ENCODE measurements around the gene MUSK. TPM values are rescaled to one million over a fixed set of nuclear protein-coding genes. Genes with fewer than 3 reads are reported as not detected.

Gene MUSK
- total RNA-seq, 5 donors from 2014 or later (not counting 1 experiment from before 2014, with no cell fraction given), result not detected

- CTCF ChIA-PET, result no interaction called here
- WGBS (ENCODE audit: insufficient coverage), result no CpG with 5 or more reads among the region's 2 CpGs
- no peak for ATAC-seq (replicated peaks in 1 of 4)
These were observed 130.8 kb downstream of the MUSK start for GRCh38 chr9:110799396-110799795.

GRCh38 chr9:110801426-110801825 is 132.8 kb downstream of the MUSK start:
- H3K9me3 Mint-ChIP-seq, result peaks cover 0 to 4% (median 0%) of the 10 kb centered on the region in 3 donors
- POLR2A ChIA-PET, result no interaction called here
- H3K36me3 Mint-ChIP-seq, result no peaks in the 10 kb centered on the region

More at GRCh38 chr9:110799396-110799795, 130.8 kb downstream of the MUSK start:
- no peaks in the 10 kb centered on the region for H3K9me3 ChIP-seq
- no peak overlapping the region for H3K4me3 ChIP-seq (ENCODE audit: control insufficient read depth in 1 of 2, extremely low read depth in 1 of 2, low read length in 1 of 2)
- no peaks in the 10 kb centered on the region for H3K4me1 Mint-ChIP-seq
- no peaks in the 10 kb centered on the region for H3K36me3 ChIP-seq (ENCODE audit: control insufficient read depth in 2 of 2, extremely low read depth in 1 of 2, insufficient read depth in 1 of 2, low read length in 1 of 2)
- H3K4me3 Mint-ChIP-seq, result no peak overlapping the region
- POLR2A ChIA-PET, result no interaction called here
- H3K27me3 Mint-ChIP-seq, result no peaks in the 10 kb centered on the region
- H3K4me1 ChIP-seq (ENCODE audit: control insufficient read depth in 1 of 2, extremely low read depth in 1 of 2, insufficient read depth in 2 of 2, low read length in 2 of 2), result no peaks in the 10 kb centered on the region
- no peaks in the 10 kb centered on the region for H3K36me3 Mint-ChIP-seq
- no peak overlapping the region for H3K27ac Mint-ChIP-seq
- H3K9me3 Mint-ChIP-seq, result peaks cover 0 to 4% (median 0%) of the 10 kb centered on the region in 3 donors
- DNase-seq, result no peak
- H3K27me3 ChIP-seq (replicated peaks in 1 of 2; ENCODE audit: control insufficient read depth in 2 of 2, extremely low read depth in 1 of 2, insufficient read depth in 2 of 2, low read length in 1 of 2), result no peaks in the 10 kb centered on the region
- H3K27ac ChIP-seq (ENCODE audit: low read length), result no peak overlapping the region

DNA sequence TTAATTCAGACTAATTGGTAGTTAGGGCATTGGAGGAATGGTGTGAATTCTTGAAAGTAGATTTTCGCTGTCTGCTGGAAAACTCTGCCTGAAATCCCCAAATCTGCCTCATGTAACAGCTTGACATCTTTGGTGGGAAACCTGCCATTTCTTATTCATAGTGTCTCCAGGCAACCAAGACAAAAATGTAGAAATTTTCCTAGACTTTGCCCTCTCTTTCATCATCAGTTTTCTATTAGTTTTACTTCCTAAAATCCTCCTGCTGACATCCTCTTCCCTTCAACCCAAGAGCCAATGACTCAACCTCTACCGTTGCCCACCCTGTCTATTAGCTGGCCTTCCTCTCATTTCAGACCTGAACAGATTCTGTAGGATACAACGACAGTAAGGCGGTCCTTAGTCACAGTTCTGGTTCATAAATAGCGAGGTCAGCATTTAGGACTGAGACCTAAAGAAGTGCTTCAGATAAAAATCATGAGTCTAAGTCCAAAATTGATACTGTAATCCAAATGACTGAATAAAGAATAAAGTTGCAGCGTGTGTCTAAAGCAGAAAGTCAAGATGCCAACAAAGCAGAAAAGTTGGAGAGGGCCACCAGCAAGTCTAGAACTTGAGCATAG is 133.9 kb downstream of the MUSK start:
- Histone ChIP-seq H3K9me3 (no peaks in the 10 kb centered on the region), H3K36me3 (ENCODE audit: control insufficient read depth in 2 of 2, extremely low read depth in 1 of 2, insufficient read depth in 1 of 2, low read length in 1 of 2) (no peaks in the 10 kb centered on the region), H3K27me3 (replicated peaks in 1 of 2; ENCODE audit: control insufficient read depth in 2 of 2, extremely low read depth in 1 of 2, insufficient read depth in 2 of 2, low read length in 1 of 2) (no peaks in the 10 kb centered on the region), H3K27ac (ENCODE audit: low read length) (no peak overlapping the region), H3K4me1 (ENCODE audit: control insufficient read depth in 1 of 2, extremely low read depth in 1 of 2, insufficient read depth in 2 of 2, low read length in 2 of 2) (no peaks in the 10 kb centered on the region), H3K4me3 (ENCODE audit: control insufficient read depth in 1 of 2, extremely low read depth in 1 of 2, low read length in 1 of 2) (no peak overlapping the region)
- CTCF ChIA-PET, result no interaction called here
- Mint-ChIP-seq H3K4me3 (no peak overlapping the region), H3K27ac (no peak overlapping the region), H3K4me1 (no peaks in the 10 kb centered on the region), H3K27me3 (no peaks in the 10 kb centered on the region), H3K9me3 (peaks cover 0 to 4% (median 0%) of the 10 kb centered on the region in 3 donors), H3K36me3 (no peaks in the 10 kb centered on the region)
- no peak for DNase-seq
- POLR2A ChIA-PET, result no interaction called here
- ATAC-seq (replicated peaks in 1 of 4), result no peak
- WGBS (ENCODE audit: insufficient coverage), result 74% methylated on average over 5 of the region's 6 CpGs

More at GRCh38 chr9:110801426-110801825, 132.8 kb downstream of the MUSK start:
- H3K4me3 ChIP-seq (ENCODE audit: control insufficient read depth in 1 of 2, extremely low read depth in 1 of 2, low read length in 1 of 2), result no peak overlapping the region
- no peaks in the 10 kb centered on the region for H3K4me1 ChIP-seq (ENCODE audit: control insufficient read depth in 1 of 2, extremely low read depth in 1 of 2, insufficient read depth in 2 of 2, low read length in 2 of 2)
- CTCF ChIA-PET, result no interaction called here
- H3K9me3 ChIP-seq, result no peaks in the 10 kb centered on the region
- DNase-seq, result no peak
- Mint-ChIP-seq H3K4me1 (no peaks in the 10 kb centered on the region), H3K27me3 (no peaks in the 10 kb centered on the region), H3K27ac (no peak overlapping the region), H3K4me3 (no peak overlapping the region)
- no CpG with 5 or more reads among the region's 1 CpG for WGBS (ENCODE audit: insufficient coverage)
- H3K27me3 ChIP-seq (replicated peaks in 1 of 2; ENCODE audit: control insufficient read depth in 2 of 2, extremely low read depth in 1 of 2, insufficient read depth in 2 of 2, low read length in 1 of 2), result no peaks in the 10 kb centered on the region
- H3K36me3 ChIP-seq (ENCODE audit: control insufficient read depth in 2 of 2, extremely low read depth in 1 of 2, insufficient read depth in 1 of 2, low read length in 1 of 2), result no peaks in the 10 kb centered on the region
- H3K27ac ChIP-seq (ENCODE audit: low read length), result no peak overlapping the region
- no peak for ATAC-seq (replicated peaks in 1 of 4)

GRCh38 chr9:110807956-110808598 is 139.5 kb downstream of the MUSK start:
- Histone ChIP-seq H3K4me1 (ENCODE audit: control insufficient read depth in 1 of 2, extremely low read depth in 1 of 2, insufficient read depth in 2 of 2, low read length in 2 of 2) (no peaks in the 10 kb centered on the region), H3K9me3 (no peaks in the 10 kb centered on the region), H3K4me3 (ENCODE audit: control insufficient read depth in 1 of 2, extremely low read depth in 1 of 2, low read length in 1 of 2) (no peak overlapping the region), H3K36me3 (ENCODE audit: control insufficient read depth in 2 of 2, extremely low read depth in 1 of 2, insufficient read depth in 1 of 2, low read length in 1 of 2) (no peaks in the 10 kb centered on the region), H3K27me3 (replicated peaks in 1 of 2; ENCODE audit: control insufficient read depth in 2 of 2, extremely low read depth in 1 of 2, insufficient read depth in 2 of 2, low read length in 1 of 2) (no peaks in the 10 kb centered on the region), H3K27ac (ENCODE audit: low read length) (no peak overlapping the region)
- Mint-ChIP-seq H3K36me3 (no peaks in the 10 kb centered on the region), H3K9me3 (no peaks in the 10 kb centered on the region), H3K4me3 (no peak overlapping the region), H3K27ac (no peak overlapping the region), H3K27me3 (peaks cover 0 to 2% of the 10 kb centered on the region in 2 donors), H3K4me1 (no peaks in the 10 kb centered on the region)
- DNase-seq (no peak), ATAC-seq (replicated peaks in 1 of 4) (no peak)
- POLR2A ChIA-PET, result no interaction called here
- CTCF ChIA-PET, result no interaction called here
- no CpG with 5 or more reads among the region's 6 CpGs for WGBS (ENCODE audit: insufficient coverage)

GRCh38 chr9:110808599-110808980 is 140.0 kb downstream of the MUSK start:
- peaks cover 0 to 2% of the 10 kb centered on the region in 2 donors for H3K27me3 Mint-ChIP-seq

GRCh38 chr9:110809038-110809595 is 140.5 kb downstream of the MUSK start:
- Mint-ChIP-seq H3K27me3 (peaks cover 0 to 2% of the 10 kb centered on the region in 2 donors), H3K4me3 (no peak overlapping the region), H3K9me3 (peaks cover 0 to 4% (median 0%) of the 10 kb centered on the region in 3 donors), H3K27ac (no peak overlapping the region), H3K36me3 (no peaks in the 10 kb centered on the region), H3K4me1 (no peaks in the 10 kb centered on the region)
- Histone ChIP-seq H3K4me3 (ENCODE audit: control insufficient read depth in 1 of 2, extremely low read depth in 1 of 2, low read length in 1 of 2) (no peak overlapping the region), H3K9me3 (no peaks in the 10 kb centered on the region), H3K36me3 (ENCODE audit: control insufficient read depth in 2 of 2, extremely low read depth in 1 of 2, insufficient read depth in 1 of 2, low read length in 1 of 2) (no peaks in the 10 kb centered on the region), H3K4me1 (ENCODE audit: control insufficient read depth in 1 of 2, extremely low read depth in 1 of 2, insufficient read depth in 2 of 2, low read length in 2 of 2) (no peaks in the 10 kb centered on the region), H3K27me3 (replicated peaks in 1 of 2; ENCODE audit: control insufficient read depth in 2 of 2, extremely low read depth in 1 of 2, insufficient read depth in 2 of 2, low read length in 1 of 2) (no peaks in the 10 kb centered on the region), H3K27ac (ENCODE audit: low read length) (no peak overlapping the region)
- ChIA-PET CTCF (no interaction called here), POLR2A (no interaction called here)
- DNase-seq (no peak), ATAC-seq (replicated peaks in 1 of 4) (no peak)
- WGBS (ENCODE audit: insufficient coverage), result no CpG with 5 or more reads among the region's 3 CpGs

More at GRCh38 chr9:110808599-110808980, 140.0 kb downstream of the MUSK start:
- WGBS (ENCODE audit: insufficient coverage), result no CpG with 5 or more reads among the region's 4 CpGs
- Mint-ChIP-seq H3K27ac (no peak overlapping the region), H3K36me3 (no peaks in the 10 kb centered on the region), H3K9me3 (peaks cover 0 to under 1% (median 0%) of the 10 kb centered on the region in 3 donors), H3K4me3 (no peak overlapping the region), H3K4me1 (no peaks in the 10 kb centered on the region)
- POLR2A ChIA-PET, result no interaction called here
- Histone ChIP-seq H3K4me1 (ENCODE audit: control insufficient read depth in 1 of 2, extremely low read depth in 1 of 2, insufficient read depth in 2 of 2, low read length in 2 of 2) (no peaks in the 10 kb centered on the region), H3K9me3 (no peaks in the 10 kb centered on the region), H3K4me3 (ENCODE audit: control insufficient read depth in 1 of 2, extremely low read depth in 1 of 2, low read length in 1 of 2) (no peak overlapping the region), H3K27ac (ENCODE audit: low read length) (no peak overlapping the region), H3K36me3 (ENCODE audit: control insufficient read depth in 2 of 2, extremely low read depth in 1 of 2, insufficient read depth in 1 of 2, low read length in 1 of 2) (no peaks in the 10 kb centered on the region), H3K27me3 (replicated peaks in 1 of 2; ENCODE audit: control insufficient read depth in 2 of 2, extremely low read depth in 1 of 2, insufficient read depth in 2 of 2, low read length in 1 of 2) (no peaks in the 10 kb centered on the region)
- DNase-seq (no peak), ATAC-seq (replicated peaks in 1 of 4) (no peak)
- CTCF ChIA-PET, result no interaction called here
